Keratinocyte (primary cell): ENCODE data around the gene CCDC141.

Source experiments
- CTCF ChIP-seq, 3 experiments: IDR thresholded peaks in 1 of 3; conservative IDR thresholded peaks in 1 of 3; optimal IDR thresholded peaks in 1 of 3; 2 replicates in 2 of 3; 3 replicates in 1 of 3; pipeline versions ENCODE3 to v1.5.1; 2011; ENCODE audit warnings: low read length in 3 of 3, mild to moderate bottlenecking in 3 of 3, moderate library complexity in 2 of 3, control low read depth in 1 of 3, inconsistent platforms in 1 of 3; ENCODE audit not compliant: insufficient read depth in 2 of 3; ENCODE audit errors: extremely low read depth in 1 of 3
- EZH2 ChIP-seq: IDR thresholded peaks from one replicate; pipeline ENCODE4 v1.6.1; 2012; ENCODE audit warnings: inconsistent platforms, mild to moderate bottlenecking, low read length, moderate library complexity

- TF ChIP-seq CTCF (optimal IDR thresholded peaks at IDR 0.05 in 1 of 3, IDR thresholded peaks at IDR 0.05 in 1 of 3, conservative IDR thresholded peaks at IDR 0.05 in 1 of 3; ENCODE audit: extremely low read depth in 1 of 3, insufficient read depth in 2 of 3, low read length in 3 of 3) = no peak
- no peak for TF ChIP-seq EZH2
These were observed 59.2 kb downstream of the CCDC141 start for GRCh38 chr2:178990533-178991241.
